H1 (cell line): Measurements from ENCODE around the gene ACTR8. TPM values are rescaled to one million over a fixed set of nuclear protein-coding genes. Genes with fewer than 3 reads are reported as not detected.

Source experiments
- CTCF ChIA-PET: fragments of 300-600 bp; sonication (Branson Sonifier 250); formaldehyde crosslinking; loops from one replicate; lab custom pipeline; 2021; ENCODE audit not compliant: partially characterized antibody; lab: Charles Lee
- POLR2A ChIA-PET: fragments of 300-600 bp; sonication (Branson Sonifier 250); formaldehyde crosslinking; loops from one replicate; lab custom pipeline; 2021; ENCODE audit warnings: inconsistent platforms; ENCODE audit not compliant: partially characterized antibody; lab: Charles Lee
- DNase-seq, 2 experiments: peaks; one replicate each; pipeline versions ENCODE4 v3.0.0 to v3.0.0-alpha.2; 2010 to 2022; ENCODE audit warnings: low spot score in 2 of 2, low read depth in 1 of 2, mixed read lengths in 1 of 2
- FAIRE-seq: peaks from 2 replicates; lab custom pipeline; 2011; peaks lifted over from hg19 to GRCh38; lab: Jason Lieb, UNC
- H2AFZ ChIP-seq: 2 replicates; pipeline ENCODE4 v1.8.1; 2012; ENCODE audit warnings: low read length, inconsistent platforms
- H2AK5ac ChIP-seq: 2 replicates; pipeline ENCODE4 v1.6.1; 2013; ENCODE audit warnings: low read depth, low read length
- H2BK120ac ChIP-seq: replicated peaks from 2 replicates; pipeline ENCODE3; 2013; ENCODE audit warnings: low read depth, low read length, inconsistent platforms
- H2BK12ac ChIP-seq: 2 replicates; pipeline ENCODE4 v1.6.1; 2013; ENCODE audit warnings: low read depth, low read length
- H2BK15ac ChIP-seq: 2 replicates; pipeline ENCODE4 v1.6.1; 2013; ENCODE audit warnings: low read length
- H2BK20ac ChIP-seq: 2 replicates; pipeline ENCODE4 v1.6.1; 2013; ENCODE audit warnings: low read length
- H2BK5ac ChIP-seq: 2 replicates; pipeline ENCODE4 v1.6.1; 2013; ENCODE audit warnings: low read depth, low read length
- H3K14ac ChIP-seq: 2 replicates; pipeline ENCODE4 v1.6.1; 2013; ENCODE audit warnings: inconsistent platforms; ENCODE audit not compliant: insufficient read length
- H3K18ac ChIP-seq: 2 replicates; pipeline ENCODE4 v1.6.1; 2013; ENCODE audit warnings: low read length; ENCODE audit errors: extremely low read depth
- H3K23ac ChIP-seq: 2 replicates; pipeline ENCODE4 v1.6.1; 2013; ENCODE audit warnings: inconsistent platforms; ENCODE audit not compliant: insufficient read length
- H3K23me2 ChIP-seq: 2 replicates; pipeline ENCODE4 v1.6.1; 2013; ENCODE audit warnings: low read depth, low read length
- H3K27ac ChIP-seq: 2 replicates; pipeline ENCODE4 v1.6.1; 2011; ENCODE audit warnings: low read depth, low read length, inconsistent platforms
- H3K27me3 ChIP-seq, 4 experiments: replicated peaks in 1 of 4; 1 replicate in 1 of 4; 2 replicates in 3 of 4; pipeline versions ENCODE4 v1.6.1 to v1.8.1; 2011 to 2013; ENCODE audit warnings: low read length in 3 of 4, mild to moderate bottlenecking in 3 of 4, inconsistent platforms in 2 of 4, mixed read lengths in 2 of 4, moderate library complexity in 1 of 4; ENCODE audit not compliant: control insufficient read depth in 3 of 4, insufficient read depth in 3 of 4; ENCODE audit errors: extremely low read depth in 1 of 4
- H3K36me3 ChIP-seq, 4 experiments: 2 replicates each; pipeline versions ENCODE4 v1.6.1 to v1.8.1; 2011 to 2013; ENCODE audit warnings: mild to moderate bottlenecking in 4 of 4, low read length in 3 of 4, moderate library complexity in 2 of 4, control low read depth in 1 of 4, inconsistent platforms in 1 of 4; ENCODE audit not compliant: insufficient read depth in 4 of 4, control insufficient read depth in 2 of 4
- H3K4ac ChIP-seq: replicated peaks from 2 replicates; pipeline ENCODE3; 2013; ENCODE audit warnings: low read length, low read depth, mixed read lengths, inconsistent platforms; ENCODE audit not compliant: insufficient read length
- H3K4me1 ChIP-seq, 4 experiments: replicated peaks in 1 of 4; 1 replicate in 1 of 4; 2 replicates in 3 of 4; pipeline versions ENCODE4 v1.6.1 to v1.8.1; 2011 to 2013; ENCODE audit warnings: low read length in 3 of 4, inconsistent platforms in 2 of 4, mixed read lengths in 1 of 4; ENCODE audit not compliant: insufficient read depth in 4 of 4, control insufficient read depth in 3 of 4
- H3K4me2 ChIP-seq, 2 experiments: 2 replicates each; pipeline versions ENCODE4 v1.6.1 to v1.8.1; 2011 to 2013; ENCODE audit warnings: low read depth in 2 of 2, low read length in 2 of 2, control low read depth in 1 of 2, inconsistent platforms in 1 of 2, mild to moderate bottlenecking in 1 of 2; ENCODE audit not compliant: insufficient read depth in 1 of 2
- H3K4me3 ChIP-seq, 4 experiments: fragments of 200-600, 300-600 bp in 1 of 4; sonication (generic), shearing (Covaris generic), sonication (Bioruptor Twin) in 1 of 4; 2 replicates each; pipeline versions ENCODE4 v1.5.1 to v1.8.1; 2011 to 2016; ENCODE audit warnings: low read length in 4 of 4, low read depth in 3 of 4, control low read depth in 2 of 4, inconsistent platforms in 2 of 4, mild to moderate bottlenecking in 2 of 4, mixed read lengths in 1 of 4, moderate library complexity in 1 of 4; ENCODE audit not compliant: insufficient read depth in 2 of 4; ENCODE audit errors: extremely low read depth in 1 of 4
- H3K56ac ChIP-seq: replicated peaks from 2 replicates; pipeline ENCODE3; 2013; ENCODE audit warnings: low read depth, mild to moderate bottlenecking, mixed read lengths, low read length, inconsistent platforms; ENCODE audit not compliant: insufficient read length
- H3K79me1 ChIP-seq: 2 replicates; pipeline ENCODE4 v1.6.1; 2013; ENCODE audit warnings: low read depth, low read length, control low read depth
- H3K79me2 ChIP-seq, 2 experiments: 2 replicates each; pipeline versions ENCODE4 v1.6.1 to v1.8.1; 2012 to 2013; ENCODE audit warnings: low read length in 2 of 2, mild to moderate bottlenecking in 2 of 2, inconsistent platforms in 1 of 2; ENCODE audit not compliant: insufficient read depth in 2 of 2, control insufficient read depth in 1 of 2
- H3K9ac ChIP-seq, 4 experiments: replicated peaks in 1 of 4; 1 replicate in 1 of 4; 2 replicates in 3 of 4; pipeline versions ENCODE4 v1.6.1 to v1.8.1; 2011 to 2013; ENCODE audit warnings: low read depth in 3 of 4, low read length in 3 of 4, control low read depth in 2 of 4, mild to moderate bottlenecking in 2 of 4, moderate library complexity in 2 of 4, inconsistent platforms in 1 of 4; ENCODE audit errors: extremely low read depth in 1 of 4
- H3K9me3 ChIP-seq, 2 experiments: 2 replicates each; pipeline versions ENCODE4 v1.6.1 to v1.8.1; 2012 to 2013; ENCODE audit warnings: mild to moderate bottlenecking in 2 of 2, moderate library complexity in 2 of 2, control low read depth in 1 of 2, inconsistent platforms in 1 of 2, low read depth in 1 of 2, low read length in 1 of 2, mixed read lengths in 1 of 2; ENCODE audit not compliant: insufficient read depth in 2 of 2
- H4K20me1 ChIP-seq, 2 experiments: replicated peaks in 1 of 2; 2 replicates each; pipeline versions ENCODE3 to v1.8.1; 2011 to 2013; ENCODE audit warnings: inconsistent platforms in 2 of 2, low read length in 2 of 2, mild to moderate bottlenecking in 1 of 2; ENCODE audit not compliant: insufficient read depth in 2 of 2, control insufficient read depth in 1 of 2
- H4K5ac ChIP-seq: 2 replicates; pipeline ENCODE4 v1.6.1; 2013; ENCODE audit warnings: low read length, low read depth, mixed read lengths, inconsistent platforms; ENCODE audit not compliant: insufficient read length
- H4K8ac ChIP-seq: 2 replicates; pipeline ENCODE4 v1.8.0; 2013; ENCODE audit warnings: mild to moderate bottlenecking, moderate library complexity, low read length, inconsistent platforms; ENCODE audit not compliant: insufficient read depth; ENCODE audit errors: extremely low read depth
- H4K91ac ChIP-seq: replicated peaks from 2 replicates; pipeline ENCODE3; 2013; ENCODE audit warnings: low read length, mixed read lengths, inconsistent platforms; ENCODE audit not compliant: insufficient read length
- BCL11A ChIP-seq, 2 experiments: IDR thresholded peaks; one replicate each; pipeline ENCODE4 v1.6.1; 2011; ENCODE audit warnings: low read depth in 2 of 2, low read length in 2 of 2, mild to moderate bottlenecking in 2 of 2
- CHD1 ChIP-seq: IDR thresholded peaks from 2 replicates; pipeline ENCODE4 v1.6.1; 2012; ENCODE audit warnings: low read depth, low read length, improper control_type of control experiment
- CTBP2 ChIP-seq: IDR thresholded peaks from 2 replicates; pipeline ENCODE4 v1.7.0; 2011; ENCODE audit warnings: borderline replicate concordance, mild to moderate bottlenecking, moderate library complexity, mixed read lengths, low read length; ENCODE audit not compliant: insufficient read depth, insufficient read length
- EGR1 ChIP-seq: IDR thresholded peaks from 2 replicates; pipeline ENCODE4 v1.6.1; 2011; ENCODE audit warnings: low read depth, low read length, borderline replicate concordance
- EZH2 ChIP-seq: fragments of 200-600 bp; sonication (generic); IDR thresholded peaks from 2 replicates; pipeline ENCODE4 v1.7.1; 2012; ENCODE audit warnings: low read depth, mild to moderate bottlenecking, moderate library complexity, low read length, inconsistent platforms; ENCODE audit not compliant: severe bottlenecking
- FOSL1 ChIP-seq: IDR thresholded peaks from 2 replicates; pipeline ENCODE4 v1.6.1; 2011; ENCODE audit warnings: mild to moderate bottlenecking, low read depth, low read length, moderate library complexity; ENCODE audit not compliant: insufficient read depth
- GABPA ChIP-seq: IDR thresholded peaks from 2 replicates; pipeline ENCODE4 v1.6.1; 2011; ENCODE audit warnings: mild to moderate bottlenecking, low read length, moderate library complexity, borderline replicate concordance; ENCODE audit not compliant: insufficient read depth
- MAFK ChIP-seq: IDR thresholded peaks from 2 replicates; pipeline ENCODE4 v1.6.1; 2012; ENCODE audit warnings: low read depth, mild to moderate bottlenecking, improper control_type of control experiment, low read length
- POLR2A ChIP-seq, 2 experiments: IDR thresholded peaks; 1 replicate in 1 of 2; 2 replicates in 1 of 2; pipeline ENCODE4 v1.6.1; 2011; ENCODE audit warnings: low read depth in 2 of 2, low read length in 2 of 2, mild to moderate bottlenecking in 2 of 2; ENCODE audit errors: control extremely low read depth in 1 of 2
- RXRA ChIP-seq: IDR thresholded peaks from 2 replicates; pipeline ENCODE4 v1.6.1; 2011; ENCODE audit warnings: low read depth, mild to moderate bottlenecking, low read length, moderate library complexity; ENCODE audit not compliant: insufficient read depth
- SAP30 ChIP-seq: fragments of 300-600 bp; sonication (generic); IDR thresholded peaks from 2 replicates; pipeline ENCODE4 v1.7.1; 2012; ENCODE audit warnings: low read length, moderate library complexity, mild to moderate bottlenecking, inconsistent platforms; ENCODE audit not compliant: insufficient read depth, insufficient replicate concordance
- TAF7 ChIP-seq: optimal IDR thresholded peaks from 2 replicates; pipeline ENCODE3; 2011; ENCODE audit warnings: low read depth, mild to moderate bottlenecking, inconsistent platforms, low read length, moderate library complexity, borderline replicate concordance
- WGBS, 2 experiments: shearing (Covaris generic) in 1 of 2; methylation state at CpG; one replicate each; pipeline versions ENCODE4 v1.1.6 to v1.1.7; 2013 to 2015; ENCODE audit warnings: low lambda C conversion rate in 2 of 2, mixed read lengths in 2 of 2, inconsistent platforms in 1 of 2, low coverage in 1 of 2, missing lambda C conversion rate in 1 of 2; ENCODE audit not compliant: insufficient replicate concordance in 2 of 2, insufficient coverage in 1 of 2, insufficient read length in 1 of 2; ENCODE audit errors: extremely low coverage in 1 of 2, missing lambda C conversion rate in 1 of 2; 5-methylcytosine and 5-hydroxymethylcytosine counted together
- polyA plus RNA-seq, 7 experiments: library from polyadenylated mRNA; depleted of rRNA in 3 of 7; stranded (reverse) in 5 of 7; unstranded in 2 of 7; fragments of >200 nt in 5 of 7; fragments of 200-250 nt in 2 of 7; gene quantifications; 1 replicate in 5 of 7; 2 replicates in 1 of 7; 4 replicates in 1 of 7; pipeline versions ENCODE4 v1.2.1 to v1.2.3, GENCODE V29; 2011 to 2013; ENCODE audit warnings: missing spikeins in 2 of 7, mixed read lengths in 2 of 7
- total RNA-seq: library from RNA; stranded (reverse); fragmentation: NEBNext Ultra II Directional; extraction: Animal tissue kit (Norgen Biotek cat#: 25700); gene quantifications from 2 replicates; pipeline ENCODE4 v1.2.1, GENCODE V29; 2021
- TF ChIP-seq, protein P1 (sequence below): IDR thresholded peaks from 2 replicates; pipeline ENCODE4 v1.6.1; 2011; ENCODE audit warnings: low read depth, mild to moderate bottlenecking, low read length; ENCODE audit not compliant: insufficient read depth

Gene ACTR8
- total and polyA plus RNA-seq, 2 of the 8 experiments (the other 6 are each of a cell fraction or from before 2014, with no cell fraction given): 8.3 to 26.9 TPM

DNA sequence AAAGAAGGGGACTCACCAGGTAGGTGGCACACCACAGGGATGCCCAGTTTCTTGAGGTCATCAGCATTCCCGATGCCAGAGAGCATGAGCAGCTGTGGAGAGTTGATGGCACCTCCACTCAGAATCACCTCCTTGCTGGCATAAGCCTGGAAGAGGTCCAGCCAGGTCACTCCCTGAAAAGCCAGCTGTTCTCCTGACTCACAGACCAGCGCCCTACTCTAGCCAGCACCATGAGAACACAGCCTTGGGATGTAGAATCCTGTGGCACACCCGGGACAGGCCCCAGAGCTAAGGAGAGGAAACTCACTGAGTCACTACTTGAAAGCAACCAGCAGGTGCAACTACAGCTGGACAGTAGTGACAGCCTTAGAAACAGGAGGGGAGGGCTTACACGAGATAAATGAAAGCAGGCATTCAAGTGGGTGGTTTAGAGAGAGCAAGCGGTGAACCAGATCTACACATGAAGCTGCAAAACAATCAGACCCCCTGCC, 60.3 kb downstream of the ACTR8 start:
- H2AFZ ChIP-seq: no peak overlapping the region
- no peak overlapping the region for H3K27ac ChIP-seq
- no peak overlapping the region for H3K23ac ChIP-seq
- H2AK5ac ChIP-seq: no peak overlapping the region
- H3K9me3 ChIP-seq: no peaks in the 10 kb centered on the region
- no peak for DNase-seq
- H3K4me3 ChIP-seq: no peak overlapping the region
- no peak overlapping the region for H3K56ac ChIP-seq
- no peaks in the 10 kb centered on the region for H3K79me1 ChIP-seq
- H3K9ac ChIP-seq: no peak overlapping the region
- FAIRE-seq: no peak
- no peak overlapping the region for H3K4ac ChIP-seq
- no peaks in the 10 kb centered on the region for H3K27me3 ChIP-seq
- no peak overlapping the region for H2BK15ac ChIP-seq
- ChIA-PET POLR2A (no interaction called here), CTCF (interaction anchor here (0.7 to 2.0 kb wide), 4 partner anchors 11 to 151 kb away, joined by 3 to 5 read pairs (median 3); no protein-coding TSS in a partner anchor)
- H4K8ac ChIP-seq: no peak overlapping the region
- no peak overlapping the region for H4K91ac ChIP-seq
- no peak overlapping the region for H2BK12ac ChIP-seq
- no peak overlapping the region for H3K14ac ChIP-seq
- H3K4me1 ChIP-seq: peaks cover 0 to 3% (median 1%) of the 10 kb centered on the region in 4 experiments; a peak in 1 of 7 replicates
- no peak overlapping the region for H3K18ac ChIP-seq
- no peak overlapping the region for H4K5ac ChIP-seq
- peaks cover 3% of the 10 kb centered on the region in 2 experiments for H4K20me1 ChIP-seq
- no peak overlapping the region for H3K4me2 ChIP-seq
- H3K79me2 ChIP-seq: no peaks in the 10 kb centered on the region
- no peak overlapping the region for H2BK5ac ChIP-seq
- peaks cover 6 to 23% (median 15%) of the 10 kb centered on the region in 4 experiments; a peak in 7 of 8 replicates for H3K36me3 ChIP-seq
- 75% methylated on average over 5 of the region's 5 CpGs; no CpG with 5 or more reads in 1 of the 2 experiments for WGBS, 2 experiments
- no peak overlapping the region for H2BK20ac ChIP-seq
- no peaks in the 10 kb centered on the region for H3K23me2 ChIP-seq
- no peak overlapping the region for H2BK120ac ChIP-seq
- no peak for TF ChIP-seq TAF7
- no peak for TF ChIP-seq BCL11A (IDR thresholded peaks at IDR 0.05; ENCODE audit: low read depth in 2 of 2, low read length in 2 of 2)
- TF ChIP-seq POLR2A (IDR thresholded peaks at IDR 0.05; ENCODE audit: control extremely low read depth in 1 of 2, low read depth in 2 of 2, low read length in 2 of 2): no peak
- no peak for TF ChIP-seq CTBP2
- no peak for TF ChIP-seq SAP30
- TF ChIP-seq GABPA: no peak
- no peak for TF ChIP-seq MAFK
- TF ChIP-seq, protein P1, sequence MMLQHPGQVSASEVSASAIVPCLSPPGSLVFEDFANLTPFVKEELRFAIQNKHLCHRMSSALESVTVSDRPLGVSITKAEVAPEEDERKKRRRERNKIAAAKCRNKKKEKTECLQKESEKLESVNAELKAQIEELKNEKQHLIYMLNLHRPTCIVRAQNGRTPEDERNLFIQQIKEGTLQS: no peak
- no peak for TF ChIP-seq EGR1
- no peak for TF ChIP-seq RXRA
- no peak for TF ChIP-seq CHD1
- TF ChIP-seq FOSL1: no peak
- no peak for TF ChIP-seq EZH2
